ENCODE data around the gene FRMD1. TPM values are rescaled to one million over a fixed set of nuclear protein-coding genes. Genes with fewer than 3 reads are reported as not detected.
"Not testable (repeated sequence)": the region's sequence is repeated elsewhere in the genome, so short reads cannot be mapped to it uniquely, and the experiment has no call there.

The FRMD1 gene
- polyA plus RNA-seq, 3 donors: 10.7 to 15.8 (median 13.4) TPM

DNA sequence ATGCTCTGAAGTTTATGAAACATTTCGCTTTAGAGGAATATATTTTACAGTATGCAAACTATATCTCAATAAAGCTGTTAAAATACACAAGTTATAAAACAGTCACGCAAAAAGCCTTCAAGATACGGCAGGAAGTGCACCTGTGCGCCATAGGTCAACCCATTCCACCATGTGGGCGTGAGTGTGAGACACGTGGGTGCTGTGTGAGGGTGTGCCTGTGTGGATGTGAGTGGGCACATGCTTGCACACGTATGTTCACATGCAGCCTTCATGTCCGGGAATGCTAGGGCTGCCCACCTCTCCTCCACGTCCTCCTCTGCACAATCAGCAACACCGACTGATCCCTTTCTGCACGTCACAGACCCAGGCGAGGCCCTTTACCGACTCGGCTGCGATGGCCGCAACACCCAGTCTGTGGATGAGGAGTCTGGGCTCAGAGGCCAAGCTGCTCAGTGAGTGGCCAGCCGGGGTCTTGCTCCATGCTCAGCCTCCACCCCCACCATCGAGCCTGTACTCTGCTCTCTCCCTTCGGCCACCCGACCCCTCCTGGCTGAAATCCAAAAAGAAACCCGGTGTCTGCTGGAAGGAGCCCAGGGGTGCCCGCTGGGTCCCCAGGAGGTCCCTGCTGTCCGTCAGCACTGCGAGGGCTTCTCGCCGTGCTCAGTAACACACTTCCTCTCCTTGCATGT lies 3.0 kb upstream of the FRMD1 start:
- no peak for DNase-seq (ENCODE audit: low read depth in 3 of 3, low spot score in 2 of 3)

DNA sequence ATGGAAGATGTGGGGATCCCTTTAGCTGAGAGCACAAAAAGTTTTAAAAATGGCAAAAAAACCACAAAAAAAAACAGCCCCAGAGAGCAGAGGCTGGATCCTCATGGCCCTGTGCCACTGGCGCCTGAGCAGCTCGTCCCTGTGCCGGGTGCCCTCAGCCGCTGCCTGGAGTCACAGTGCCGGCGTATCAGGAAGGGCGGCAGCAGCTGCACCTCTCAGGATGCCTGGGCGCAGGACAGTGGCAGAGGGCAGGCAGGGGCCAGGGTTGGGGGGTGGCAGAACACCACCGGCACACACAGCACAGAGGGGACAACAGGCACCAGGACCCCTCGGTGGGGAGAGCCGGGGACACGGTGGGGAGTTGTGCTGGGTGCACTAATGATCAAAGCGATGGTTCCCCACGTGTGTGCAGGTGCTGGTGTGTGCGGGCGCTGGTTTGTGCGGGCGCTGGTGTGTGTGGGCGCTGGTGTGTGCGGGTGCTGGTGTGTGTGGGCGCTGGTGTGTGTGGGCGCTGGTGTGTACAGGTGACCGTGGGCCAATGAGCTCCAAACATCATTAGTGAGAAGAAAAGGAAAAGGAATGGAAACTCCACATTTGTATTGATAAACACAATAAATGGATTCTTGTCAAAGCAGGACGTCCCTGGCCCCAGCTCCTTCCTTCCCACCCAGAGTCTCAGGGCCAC lies 1.5 kb upstream of the FRMD1 start:
- no peak for DNase-seq (ENCODE audit: low read depth in 3 of 3, low spot score in 2 of 3)

DNA sequence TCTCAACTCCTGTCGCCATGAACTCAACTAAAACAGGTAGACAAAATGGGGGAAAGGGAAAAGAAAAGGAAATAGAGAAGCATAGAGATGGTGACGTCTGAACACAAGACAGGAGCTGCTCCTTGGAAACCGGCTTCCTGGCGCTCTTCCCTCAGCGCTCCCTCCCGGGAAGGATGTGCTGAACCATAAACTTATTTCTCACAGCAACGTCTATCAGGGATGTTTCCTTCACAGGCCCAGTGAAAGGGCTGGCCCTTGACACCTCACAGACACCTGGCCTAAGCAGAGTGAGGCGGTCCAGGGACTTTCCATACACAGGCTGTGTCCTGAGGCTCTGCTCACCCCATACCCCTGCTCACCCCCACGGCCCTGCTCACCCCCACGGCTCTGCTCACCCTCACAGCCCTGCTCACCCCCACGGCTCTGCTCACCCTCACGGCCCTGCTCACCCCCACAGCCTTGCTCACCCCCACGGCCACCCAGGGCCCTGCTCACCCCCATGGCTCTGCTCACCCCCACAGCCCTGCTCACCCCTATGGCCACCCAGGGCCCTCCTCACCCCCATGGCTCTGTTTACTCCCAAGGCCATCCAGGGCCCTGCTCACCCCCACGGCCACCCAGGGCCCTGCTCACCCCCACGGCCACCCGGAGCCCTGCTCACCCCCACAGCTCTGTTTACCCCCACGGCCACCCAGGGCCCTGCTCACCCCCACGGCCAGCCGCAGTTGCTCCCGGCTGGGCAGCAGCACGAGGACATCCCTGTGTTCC lies 653 bp downstream of the FRMD1 start:
- no peak for DNase-seq (ENCODE audit: low read depth in 3 of 3, low spot score in 2 of 3)

DNA sequence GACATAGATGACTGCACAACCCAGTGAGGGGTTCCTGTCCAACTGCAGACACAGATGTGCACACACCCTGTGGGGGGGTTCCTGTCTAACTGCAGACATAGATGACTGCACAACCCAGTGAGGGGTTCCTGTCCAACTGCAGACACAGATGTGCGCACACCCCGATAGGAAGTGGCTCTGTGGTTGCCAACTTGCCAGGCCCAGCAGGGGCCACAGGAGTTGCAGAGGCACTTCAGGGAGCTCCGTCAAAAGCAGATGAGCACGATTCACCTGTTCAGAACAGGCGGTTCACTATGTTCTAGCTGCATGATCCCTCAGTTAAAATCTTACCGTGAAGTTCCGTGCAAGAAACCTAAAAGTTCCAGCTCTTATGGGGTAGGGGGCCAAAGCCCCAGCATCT lies 1.6 kb downstream of the FRMD1 start:
- not testable (repeated sequence) for DNase-seq (ENCODE audit: low read depth in 3 of 3, low spot score in 2 of 3)

DNA sequence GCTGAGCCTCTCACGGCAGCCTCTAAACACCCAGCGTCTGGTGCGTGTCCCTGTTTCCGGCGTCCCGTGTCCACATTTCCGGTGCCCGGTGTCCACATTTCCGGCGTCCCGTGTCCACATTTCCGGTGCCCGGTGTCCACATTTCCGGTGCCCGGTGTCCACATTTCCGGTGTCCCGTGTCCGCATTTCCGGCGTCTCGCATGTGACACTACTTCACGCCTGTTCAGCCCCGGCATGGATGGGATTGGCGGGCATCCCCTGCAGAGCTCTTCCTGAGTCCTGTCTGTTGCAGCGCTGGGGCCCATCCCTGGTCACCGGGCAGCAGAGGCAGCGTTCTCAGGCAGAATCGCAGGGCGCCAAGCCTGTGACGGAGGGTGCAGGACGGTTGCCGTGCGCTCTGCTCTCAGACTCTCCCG lies 3.2 kb downstream of the FRMD1 start:
- no peak for DNase-seq (ENCODE audit: low read depth in 3 of 3, low spot score in 2 of 3)

DNA sequence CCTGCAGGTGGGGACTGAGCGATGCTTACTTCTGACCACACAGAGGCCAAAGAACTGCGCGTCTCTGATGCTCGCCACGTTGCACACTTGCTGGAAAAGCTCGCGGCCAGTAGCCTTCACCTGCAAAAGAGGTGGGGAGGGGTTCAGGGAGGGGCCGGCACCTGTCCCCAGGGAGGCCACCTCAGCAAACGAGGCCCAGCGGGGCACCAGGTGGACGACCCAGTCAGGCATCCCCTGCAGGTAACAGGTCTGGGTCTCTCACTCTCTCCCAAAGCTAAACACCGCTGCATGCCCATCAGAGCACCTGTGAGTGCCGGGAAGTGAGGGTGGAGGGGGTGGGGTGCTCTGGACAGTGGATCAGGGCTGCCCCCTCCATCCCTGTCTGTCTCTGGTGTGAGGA lies 3.8 kb downstream of the FRMD1 start:
- DNase-seq (ENCODE audit: low read depth in 3 of 3, low spot score in 2 of 3): no peak

DNA sequence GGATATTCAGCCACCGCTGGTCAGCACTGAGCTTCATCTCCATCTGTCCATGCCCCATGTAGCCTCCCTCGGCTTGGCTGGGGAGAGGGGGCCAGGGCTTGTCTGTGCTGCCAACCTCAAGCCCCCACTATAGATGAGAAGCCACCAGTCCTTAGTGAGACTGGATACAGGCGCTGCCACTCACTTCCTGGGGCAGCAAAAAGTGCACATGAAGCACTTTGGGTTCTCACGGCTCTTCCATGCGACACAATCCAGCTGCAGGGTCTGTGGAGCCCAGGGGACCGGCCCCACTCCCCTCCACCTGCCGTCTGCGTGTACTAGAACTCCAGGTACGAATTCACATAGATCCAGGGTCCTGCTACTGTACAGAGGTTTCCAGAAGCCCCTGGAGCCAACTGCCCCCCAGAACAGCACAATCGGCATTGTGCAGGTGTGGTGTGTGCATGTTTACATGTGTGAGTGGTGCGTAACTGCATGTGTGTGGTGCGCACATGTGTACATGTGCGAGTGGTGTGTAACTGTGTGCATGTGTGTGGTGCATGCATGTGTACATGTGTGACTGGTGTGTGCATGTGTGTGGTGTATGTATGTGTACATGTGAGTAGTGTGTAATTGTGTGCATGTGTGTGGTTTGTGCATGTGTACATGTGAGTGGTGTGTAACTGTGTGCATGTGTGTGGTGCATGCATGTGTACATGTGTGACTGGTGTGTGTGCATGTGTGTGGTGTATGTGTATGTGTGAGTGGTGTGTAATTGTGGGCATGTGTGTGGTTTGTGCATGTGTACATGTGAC lies 4.9 kb downstream of the FRMD1 start:
- DNase-seq (ENCODE audit: low read depth in 3 of 3, low spot score in 2 of 3): no peak

DNA sequence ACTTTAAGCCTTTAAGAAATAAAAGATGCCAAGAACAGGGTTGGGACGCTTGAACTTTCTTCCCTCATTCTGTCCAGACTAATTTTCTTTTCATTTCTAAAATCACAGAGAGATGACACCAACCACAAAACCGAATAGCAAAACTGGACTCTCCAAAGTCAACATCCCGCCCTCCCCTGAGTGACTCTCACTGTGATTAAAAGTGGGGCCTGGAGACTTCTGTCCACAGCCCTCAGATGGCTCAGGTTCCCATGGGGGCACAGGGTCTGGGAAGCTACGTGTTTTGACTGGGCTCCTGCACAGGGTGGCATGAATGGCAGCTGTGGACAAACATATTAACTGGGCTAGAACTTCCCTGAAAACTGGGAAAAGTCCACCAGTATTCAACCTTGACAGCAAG lies 6.3 kb downstream of the FRMD1 start:
- no peak for DNase-seq (ENCODE audit: low read depth in 3 of 3, low spot score in 2 of 3)

DNA sequence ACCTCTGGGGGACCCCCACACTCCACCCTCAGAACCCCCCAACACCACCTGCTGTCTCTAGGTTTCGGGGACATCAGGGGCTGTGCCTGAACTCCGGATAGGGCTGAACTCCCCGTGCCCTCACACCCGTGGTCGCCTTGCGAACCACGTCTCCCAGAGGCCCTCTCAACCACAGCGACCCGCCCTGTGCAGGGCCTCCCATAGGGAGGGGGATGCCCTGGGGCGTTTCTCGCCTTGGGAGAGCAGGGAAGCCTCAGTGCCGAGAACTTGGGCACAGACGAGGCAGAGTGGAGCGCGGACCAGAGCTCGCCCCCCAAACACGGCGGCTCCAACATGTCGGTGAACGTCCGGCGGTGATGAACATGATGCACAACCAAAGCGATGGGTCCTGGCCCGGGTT lies 6.8 kb downstream of the FRMD1 start:
- DNase-seq (ENCODE audit: low read depth in 3 of 3, low spot score in 2 of 3): no peak

DNA sequence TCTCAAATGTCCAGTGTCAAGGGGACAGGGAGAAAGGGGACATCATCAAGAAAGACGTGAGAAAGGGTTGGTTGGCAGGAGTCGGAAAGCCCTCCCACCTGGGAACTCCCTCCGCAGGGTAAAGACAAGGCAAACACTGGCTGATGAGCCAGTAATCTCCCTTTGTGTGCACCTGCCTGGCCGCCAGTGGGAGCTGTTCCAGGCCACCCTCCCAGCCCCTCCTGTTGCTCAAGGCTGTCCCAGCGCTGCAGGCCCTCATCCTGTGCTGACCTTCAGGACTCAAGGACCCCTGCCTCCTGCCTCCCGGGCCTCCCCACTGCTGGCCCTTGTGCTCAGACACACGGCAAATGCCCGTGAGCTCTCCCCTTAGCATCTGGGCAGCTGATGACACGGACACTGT lies 7.4 kb downstream of the FRMD1 start:
- DNase-seq (ENCODE audit: low read depth in 3 of 3, low spot score in 2 of 3): no peak

DNA sequence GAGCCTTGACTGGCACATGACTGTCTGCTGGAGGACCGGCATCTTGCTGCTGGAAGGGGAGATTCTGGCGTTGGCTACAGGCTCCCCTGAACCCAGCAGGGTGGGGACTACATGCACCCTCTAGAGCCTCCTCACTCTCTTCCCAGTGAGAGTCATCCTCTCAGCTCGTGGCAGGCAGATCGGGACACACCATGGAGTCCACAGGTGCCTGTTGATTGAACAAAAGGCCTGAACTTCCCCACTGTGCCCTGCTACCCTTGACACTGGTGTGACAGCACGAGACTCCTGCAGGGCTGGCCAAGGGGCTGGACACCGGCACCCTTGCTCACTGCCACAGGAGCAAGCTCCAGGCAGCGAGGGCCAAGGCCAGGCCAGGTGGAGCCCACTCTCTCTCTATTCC lies 8.2 kb downstream of the FRMD1 start:
- no peak for DNase-seq (ENCODE audit: low read depth in 3 of 3, low spot score in 2 of 3)

DNA sequence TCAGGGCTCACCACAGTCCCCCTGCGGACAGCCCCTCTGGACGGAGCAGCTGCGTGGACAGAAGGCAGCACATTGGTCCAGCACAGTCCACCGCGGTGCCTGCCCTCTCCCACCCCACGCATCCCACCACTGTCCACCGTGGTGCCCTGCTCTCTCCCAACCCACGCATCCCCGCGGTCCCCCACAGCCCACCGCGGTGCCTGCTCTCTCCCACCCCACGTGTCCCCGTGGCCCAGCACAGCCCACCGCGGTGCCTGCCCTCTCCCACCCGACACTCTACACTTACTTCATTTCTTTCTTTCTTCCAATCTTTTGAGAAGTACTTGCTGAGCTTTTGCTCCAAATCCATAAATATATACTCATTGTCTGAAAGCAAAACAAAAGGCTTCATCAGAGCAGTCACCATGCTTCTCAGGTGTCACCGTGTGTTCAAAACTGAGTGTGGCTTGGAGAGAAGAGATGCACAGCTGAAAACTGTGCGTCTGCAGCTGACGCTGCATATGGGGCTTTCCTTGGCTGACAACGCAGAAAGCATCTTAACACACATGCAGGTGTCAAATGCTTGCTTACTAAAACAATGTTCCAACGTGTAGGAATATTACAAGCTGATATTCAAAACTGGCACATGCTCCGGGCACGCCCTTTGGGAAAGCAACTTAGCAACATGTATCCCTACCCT lies 11.8 kb downstream of the FRMD1 start:
- DNase-seq (ENCODE audit: low read depth in 3 of 3, low spot score in 2 of 3): no peak

DNA sequence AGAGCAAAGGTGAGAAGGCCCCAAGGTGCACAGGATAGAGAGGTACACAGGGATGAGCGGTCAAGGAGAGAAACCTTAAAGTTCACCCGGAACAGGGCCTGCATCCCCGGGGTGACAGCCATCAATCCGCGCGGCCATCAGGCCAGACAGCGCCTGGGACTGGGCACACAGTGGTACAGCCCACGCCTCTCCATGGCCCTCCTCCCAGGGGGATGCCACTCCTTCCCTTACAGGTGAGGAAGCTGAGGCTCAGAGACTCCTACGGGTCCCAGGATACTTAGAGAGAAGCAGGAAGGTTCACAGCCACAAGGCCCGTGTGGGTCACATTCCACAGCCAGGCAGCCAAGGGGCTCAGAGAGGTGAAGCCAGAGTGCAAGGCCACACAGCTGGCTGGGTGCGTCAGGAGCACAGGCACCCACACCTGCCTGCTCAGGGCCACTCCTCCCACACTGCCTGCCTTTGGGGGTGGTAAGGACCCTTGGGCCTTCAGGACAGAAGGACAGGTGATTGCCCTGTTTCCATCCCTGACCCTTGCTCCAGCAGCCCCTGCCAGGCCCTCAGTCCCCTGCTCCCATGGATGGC lies 14.7 kb downstream of the FRMD1 start:
- no peak for DNase-seq (ENCODE audit: low read depth in 3 of 3, low spot score in 2 of 3)

DNA sequence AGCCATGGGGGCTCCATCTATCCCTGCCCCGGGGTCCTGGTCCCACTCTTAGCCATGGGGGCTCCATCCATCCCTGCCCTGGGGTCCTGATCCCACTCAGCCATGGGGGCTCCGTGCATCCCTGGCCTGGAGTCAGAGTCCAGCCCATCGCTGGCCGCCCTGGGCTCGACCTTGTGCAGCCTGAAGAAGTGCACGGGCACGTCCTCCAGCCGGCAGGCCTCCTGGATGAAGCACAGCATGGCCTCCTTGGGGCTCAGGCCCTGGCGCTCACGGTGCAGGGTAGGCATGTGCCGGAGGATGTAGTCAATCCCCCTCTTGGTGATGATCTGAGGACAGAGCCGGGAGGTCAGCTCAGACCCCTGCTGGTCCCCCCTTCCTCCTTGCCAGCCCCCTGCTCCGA lies 15.6 kb downstream of the FRMD1 start:
- DNase-seq (ENCODE audit: low read depth in 3 of 3, low spot score in 2 of 3): no peak

DNA sequence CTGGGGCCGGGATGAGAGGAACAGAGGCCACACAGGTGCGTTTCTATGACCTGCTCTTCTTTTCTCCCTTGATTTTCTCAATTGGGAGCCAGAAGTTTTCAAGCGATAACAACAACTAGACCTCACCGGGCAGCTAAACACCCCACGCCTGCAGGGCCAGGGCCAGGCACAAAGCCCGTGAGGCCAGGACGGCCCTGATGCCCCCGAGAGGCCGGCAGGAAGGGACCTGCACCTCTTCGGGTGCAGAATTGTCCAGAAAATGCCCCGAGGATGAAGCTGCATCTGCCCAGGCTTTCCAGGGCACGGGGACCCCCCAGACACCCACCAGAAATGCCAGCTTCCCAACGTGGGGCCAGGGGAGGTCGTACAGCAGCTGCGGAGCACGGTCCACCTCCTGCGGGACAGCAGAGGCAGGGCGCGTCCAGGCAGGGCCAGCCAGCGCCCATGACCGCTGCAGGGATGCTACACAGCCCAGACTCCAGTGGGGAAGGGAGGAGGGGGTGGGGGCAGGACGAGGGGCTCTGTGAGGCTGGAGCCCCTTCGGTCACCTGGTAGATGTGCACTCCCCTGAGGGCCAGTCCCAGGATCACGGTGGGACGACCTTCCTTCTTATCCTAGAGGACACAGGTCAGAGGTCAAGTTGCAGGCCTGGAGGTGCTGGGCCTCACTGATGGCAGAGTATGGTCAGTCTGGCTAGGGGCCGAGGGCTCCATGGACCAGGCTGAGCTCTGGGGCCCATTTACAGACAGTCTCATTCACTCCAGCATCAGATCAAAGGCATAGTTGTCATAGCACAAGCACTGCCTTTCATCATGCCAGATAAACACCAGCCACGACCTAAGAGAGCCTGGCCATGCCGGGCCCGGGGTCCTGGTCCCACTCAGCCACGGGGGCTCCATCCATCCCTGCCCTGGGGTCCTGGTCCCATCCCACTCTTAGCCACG lies 16.4 kb downstream of the FRMD1 start:
- no peak for DNase-seq (ENCODE audit: low read depth in 3 of 3, low spot score in 2 of 3)

DNA sequence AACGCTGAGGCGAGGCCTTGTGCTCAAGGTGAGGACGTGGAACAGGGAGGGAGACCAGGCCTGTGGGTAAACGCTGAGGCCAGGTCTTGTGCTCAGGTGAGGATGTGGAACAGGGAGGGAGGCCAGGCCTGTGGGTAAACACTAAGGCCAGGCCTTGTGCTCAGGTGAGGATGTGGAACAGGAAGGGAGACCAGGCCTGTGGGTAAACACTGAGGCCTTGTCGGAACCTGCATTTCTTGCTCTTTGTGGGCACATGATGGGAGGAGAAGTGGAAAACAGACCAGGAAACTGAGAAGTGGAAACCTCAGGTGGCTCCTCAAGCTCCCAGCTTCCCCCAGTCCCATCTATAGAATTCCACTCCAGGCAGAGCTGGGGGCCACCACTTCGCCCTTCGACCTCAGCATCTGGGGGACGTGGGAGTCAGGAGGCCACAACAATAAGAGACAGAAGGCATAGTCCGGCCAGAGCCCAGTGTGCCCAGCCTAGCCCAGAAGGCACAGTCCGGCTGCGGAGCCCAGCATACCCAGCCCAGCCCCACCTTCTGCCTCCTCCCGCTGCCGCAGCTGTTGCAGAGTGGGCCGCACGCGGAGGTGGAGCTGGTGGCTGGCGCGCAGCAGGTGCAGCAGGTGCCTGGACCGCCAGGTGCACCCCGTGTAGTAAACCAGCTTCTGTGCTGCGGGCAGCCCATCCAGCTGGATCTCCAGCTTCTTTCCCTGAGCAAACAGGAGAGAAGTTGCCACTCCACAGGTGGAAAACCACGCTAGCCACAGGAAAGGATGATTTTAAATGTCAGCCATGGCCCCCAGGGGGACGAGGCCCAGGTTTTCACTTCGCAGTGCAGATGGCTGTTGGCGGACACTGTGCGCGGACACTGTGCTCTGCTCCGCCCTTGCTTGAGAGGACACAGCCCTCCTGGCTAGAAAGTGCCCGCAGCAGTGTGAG lies 17.5 kb downstream of the FRMD1 start:
- no peak for DNase-seq (ENCODE audit: low read depth in 3 of 3, low spot score in 2 of 3)

DNA sequence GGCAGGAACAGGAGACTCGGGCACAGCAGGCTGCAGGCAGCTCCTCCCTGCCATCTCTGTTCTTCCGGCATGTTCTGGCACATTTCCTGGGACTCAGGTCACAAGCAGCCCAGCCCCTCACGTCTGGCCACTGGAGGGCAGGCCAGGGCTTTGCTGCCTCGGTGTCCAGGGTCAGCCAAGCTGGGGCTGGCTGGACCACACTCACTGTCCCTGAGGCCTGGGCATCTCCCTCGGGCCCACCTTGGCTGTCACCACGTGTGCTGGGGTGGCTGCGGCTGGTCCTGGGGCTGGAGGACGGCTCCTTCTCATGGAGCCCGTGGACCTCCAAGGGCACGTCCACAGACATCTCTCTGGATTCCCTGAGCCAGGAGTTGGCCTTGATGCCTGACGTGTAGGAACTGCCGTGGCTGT lies 18.5 kb downstream of the FRMD1 start:
- no peak for DNase-seq (ENCODE audit: low read depth in 3 of 3, low spot score in 2 of 3)
